Mesodermal cell (in vitro differentiated cells): ENCODE measurements around the gene FBXW5.

Experiments used
- H3K27ac ChIP-seq: 2 replicates; pipeline ENCODE4 v1.7.0; 2013; ENCODE audit warnings: mild to moderate bottlenecking, low read depth, low read length, moderate library complexity; ENCODE audit not compliant: severe bottlenecking
- H3K36me3 ChIP-seq: 2 replicates; pipeline ENCODE4 v1.7.1; 2013; ENCODE audit warnings: mild to moderate bottlenecking, low read length, moderate library complexity; ENCODE audit not compliant: control insufficient read depth, insufficient read depth
- H3K4me1 ChIP-seq: one replicate; pipeline ENCODE4 v1.7.1; 2013; ENCODE audit warnings: mild to moderate bottlenecking, low read length; ENCODE audit not compliant: insufficient read depth, control insufficient read depth, poor library complexity, severe bottlenecking
- H3K4me3 ChIP-seq: 2 replicates; pipeline ENCODE4 v1.7.0; 2013; ENCODE audit warnings: low read length, control low read depth, mild to moderate bottlenecking; ENCODE audit not compliant: insufficient read depth, poor library complexity, severe bottlenecking; ENCODE audit errors: extremely low read depth
- H3K9me3 ChIP-seq: 2 replicates; pipeline ENCODE4 v1.7.1; 2013; ENCODE audit warnings: mild to moderate bottlenecking, low read length, moderate library complexity; ENCODE audit not compliant: control insufficient read depth
- WGBS, 2 experiments: methylation state at CpG; one replicate each; pipeline ENCODE4 v1.1.5; 2013; ENCODE audit warnings: missing lambda C conversion rate in 2 of 2; ENCODE audit not compliant: insufficient coverage in 2 of 2; 5-methylcytosine and 5-hydroxymethylcytosine counted together

The FBXW5 gene

DNA sequence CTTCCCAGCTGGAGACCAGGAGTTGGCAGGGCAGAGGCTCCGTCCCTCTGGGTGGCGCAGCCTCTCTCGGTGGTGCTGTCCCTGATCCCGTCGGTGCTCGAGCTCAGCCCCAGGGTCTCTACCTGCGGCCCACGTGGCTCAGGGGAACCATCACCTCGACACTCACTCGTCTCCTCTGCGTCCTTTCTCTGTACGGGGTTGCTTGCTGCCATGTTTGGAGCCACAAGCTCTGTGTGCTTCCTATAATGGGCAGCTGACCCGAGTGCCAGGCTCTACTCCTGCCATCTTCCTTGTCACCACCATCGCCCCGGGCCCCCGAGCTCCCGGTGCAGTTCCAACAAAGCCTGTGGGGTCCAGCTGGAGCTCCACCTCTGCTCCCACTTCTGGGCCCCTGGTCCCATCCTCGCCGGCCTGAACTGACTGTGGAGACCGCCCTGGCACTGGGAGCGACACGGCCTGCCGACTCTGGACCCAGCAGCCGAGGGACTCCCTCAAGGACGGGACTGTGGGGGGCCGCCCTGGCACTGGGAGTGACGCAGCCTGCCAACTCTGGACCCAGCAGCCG is 5.0 kb downstream of the FBXW5 start:
- Histone ChIP-seq H3K4me3 (no peak overlapping the region), H3K4me1 (peaks cover 4% of the 10 kb centered on the region), H3K36me3 (peaks cover 68% of the 10 kb centered on the region), H3K27ac (no peak overlapping the region), H3K9me3 (no peaks in the 10 kb centered on the region)
- 92 to 96% methylated on average over 28 of the region's 28 CpGs for WGBS, 2 experiments

DNA sequence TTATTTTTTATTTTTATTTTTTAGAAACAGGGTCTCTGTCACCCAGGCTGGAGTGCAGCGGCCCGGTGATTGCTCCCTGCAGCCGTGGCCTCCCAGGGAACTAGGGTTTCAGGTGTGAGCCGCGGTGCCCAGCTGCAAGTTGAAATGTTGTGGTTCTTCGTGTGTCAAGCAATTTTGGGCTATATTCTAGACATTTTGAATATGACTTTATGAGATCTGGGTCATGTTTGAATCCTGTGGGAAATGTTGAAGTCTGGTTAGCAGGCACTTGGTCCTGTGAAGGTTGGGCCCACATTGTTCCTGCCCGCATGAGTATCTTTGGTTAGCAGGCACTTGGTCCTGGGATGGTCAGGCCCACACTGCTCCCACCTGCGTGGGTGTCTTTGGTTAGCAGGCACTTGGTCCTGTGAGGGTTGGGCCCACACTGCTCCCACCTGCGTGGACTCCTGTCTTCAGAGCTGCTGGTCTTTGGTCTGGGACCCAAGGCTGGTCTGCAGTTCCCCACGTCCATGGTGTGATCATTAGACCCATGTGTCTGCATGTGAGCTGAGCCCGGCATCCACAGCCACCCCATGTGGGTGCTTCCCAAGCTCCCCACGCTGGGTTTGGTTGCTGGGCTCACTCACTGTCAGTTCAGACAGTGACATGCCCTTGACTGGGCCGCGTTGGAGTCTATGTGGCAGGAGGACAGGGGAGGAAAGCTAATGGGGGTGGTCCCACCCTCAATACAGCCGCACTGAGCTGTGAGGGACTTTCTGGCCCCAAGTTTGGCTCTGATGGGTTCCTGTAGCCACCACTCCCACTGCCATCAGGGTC is 7.1 kb downstream of the FBXW5 start:
- no peak overlapping the region for H3K27ac ChIP-seq
- no peak overlapping the region for H3K4me3 ChIP-seq
- H3K36me3 ChIP-seq = peaks cover 67% of the 10 kb centered on the region
- 94 to 97% methylated on average over 14 of the region's 15 CpGs for WGBS, 2 experiments
- no peaks in the 10 kb centered on the region for H3K9me3 ChIP-seq
- H3K4me1 ChIP-seq = no peaks in the 10 kb centered on the region

DNA sequence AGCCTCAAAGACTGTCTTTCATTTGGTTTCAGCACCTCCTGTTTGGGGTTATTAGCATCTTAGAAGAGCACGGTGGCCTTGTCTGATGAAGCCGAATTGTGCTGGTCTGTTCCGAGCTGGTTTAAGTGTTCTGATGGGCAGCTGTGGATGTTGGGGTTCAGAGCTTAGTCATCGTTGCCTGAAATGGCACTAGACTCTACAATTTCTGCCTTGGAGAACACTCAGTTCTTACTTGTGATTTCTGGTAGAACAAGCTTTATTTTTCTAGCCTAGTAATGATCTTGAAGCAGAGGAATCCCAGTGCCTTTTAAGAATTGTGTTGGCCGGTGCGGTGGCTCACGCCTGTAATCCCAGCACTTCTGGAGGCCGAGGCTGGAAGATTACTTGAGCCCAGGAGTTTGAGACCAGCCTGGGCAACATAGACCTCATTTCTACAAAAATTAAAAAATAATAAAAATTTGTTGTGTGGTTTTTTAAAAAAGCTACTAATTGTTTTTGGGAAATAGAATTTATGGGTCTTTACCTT is 7.8 kb downstream of the FBXW5 start:
- Histone ChIP-seq H3K27ac (no peak overlapping the region), H3K36me3 (peaks cover 63% of the 10 kb centered on the region), H3K9me3 (no peaks in the 10 kb centered on the region), H3K4me1 (no peaks in the 10 kb centered on the region), H3K4me3 (no peak overlapping the region)
- 85 to 90% methylated on average over 4 to 7 of the region's 8 CpGs for WGBS, 2 experiments

DNA sequence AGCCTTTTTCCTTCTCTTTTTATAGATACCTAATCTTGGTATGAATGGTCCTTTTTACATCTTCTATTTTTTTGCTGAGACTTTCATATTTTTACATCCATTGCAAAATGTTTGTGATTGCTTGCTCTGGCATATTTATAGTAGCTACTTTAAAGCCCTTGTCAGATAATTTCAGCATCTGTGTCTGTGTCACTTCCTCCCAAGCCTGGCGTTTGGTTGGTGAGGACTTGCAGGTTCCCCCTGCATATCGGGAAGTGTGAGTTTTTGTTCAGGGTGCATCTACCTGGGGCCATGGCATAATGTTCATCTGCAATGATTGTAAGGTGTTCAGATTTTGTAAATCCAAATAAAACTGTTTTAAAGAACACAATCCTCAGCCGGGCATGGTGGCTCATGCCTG is 8.9 kb downstream of the FBXW5 start:
- H3K9me3 ChIP-seq = no peaks in the 10 kb centered on the region
- 93 to 100% methylated on average over 2 to 3 of the region's 3 CpGs for WGBS, 2 experiments

DNA sequence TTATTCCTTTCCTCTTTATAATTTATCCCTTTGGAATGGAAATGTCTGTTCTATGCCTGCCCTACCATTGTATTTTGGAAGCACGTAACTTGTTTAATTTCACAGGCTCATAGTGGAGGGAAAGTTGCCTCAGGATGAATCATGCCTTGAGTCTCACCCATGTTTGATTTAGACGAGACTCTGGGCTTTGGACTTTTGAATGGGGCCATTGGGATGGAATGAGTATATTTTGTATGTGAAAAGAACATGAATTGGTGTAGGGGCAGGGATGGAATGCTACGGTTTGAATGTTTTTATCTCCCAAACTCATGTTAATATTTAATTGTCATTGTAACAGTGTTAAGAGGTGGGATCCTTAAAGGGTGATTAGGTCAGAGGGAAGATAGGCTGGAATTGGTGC is 10.3 kb downstream of the FBXW5 start:
- H3K4me3 ChIP-seq = no peak overlapping the region
- no peaks in the 10 kb centered on the region for H3K4me1 ChIP-seq
- H3K9me3 ChIP-seq = no peaks in the 10 kb centered on the region
- 94 to 96% methylated on average over 2 of the region's 3 CpGs for WGBS, 2 experiments
- H3K27ac ChIP-seq = no peak overlapping the region
- peaks cover 55% of the 10 kb centered on the region for H3K36me3 ChIP-seq

More for the DNA sequence above, 8.9 kb downstream of the FBXW5 start:
- Histone ChIP-seq H3K4me3 (no peak overlapping the region), H3K36me3 (peaks cover 62% of the 10 kb centered on the region), H3K27ac (no peak overlapping the region), H3K4me1 (no peaks in the 10 kb centered on the region)

DNA sequence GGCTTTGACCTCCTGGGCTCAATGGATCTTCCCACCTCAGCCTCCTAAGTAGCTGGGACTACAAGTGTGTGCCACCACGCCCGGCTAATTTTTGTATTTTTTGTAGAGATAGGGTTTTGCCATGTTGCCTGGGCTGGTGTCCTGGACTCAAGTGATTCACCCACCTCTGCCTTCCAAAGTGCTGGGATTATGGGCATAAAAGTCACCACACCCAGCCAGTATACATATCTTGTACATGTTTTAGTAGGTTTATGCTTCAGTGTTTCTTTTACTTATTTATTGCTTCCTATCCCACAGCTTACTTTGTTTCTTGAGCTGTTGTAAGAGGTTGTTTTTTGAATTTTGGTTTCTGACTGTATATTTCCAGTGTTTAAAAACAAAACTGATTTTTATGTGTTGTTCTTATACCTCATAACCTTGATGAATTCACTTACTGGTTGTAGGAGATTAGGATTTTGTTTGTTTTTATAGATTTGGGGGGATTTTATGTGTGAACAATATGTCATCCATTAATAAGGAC is 12.9 kb downstream of the FBXW5 start:
- H3K9me3 ChIP-seq = no peaks in the 10 kb centered on the region
- no peak overlapping the region for H3K27ac ChIP-seq
- peaks cover 61% of the 10 kb centered on the region for H3K36me3 ChIP-seq
- no CpG with 5 or more reads among the region's 2 CpGs for WGBS, 2 experiments
- H3K4me1 ChIP-seq = no peaks in the 10 kb centered on the region
- H3K4me3 ChIP-seq = no peak overlapping the region

DNA sequence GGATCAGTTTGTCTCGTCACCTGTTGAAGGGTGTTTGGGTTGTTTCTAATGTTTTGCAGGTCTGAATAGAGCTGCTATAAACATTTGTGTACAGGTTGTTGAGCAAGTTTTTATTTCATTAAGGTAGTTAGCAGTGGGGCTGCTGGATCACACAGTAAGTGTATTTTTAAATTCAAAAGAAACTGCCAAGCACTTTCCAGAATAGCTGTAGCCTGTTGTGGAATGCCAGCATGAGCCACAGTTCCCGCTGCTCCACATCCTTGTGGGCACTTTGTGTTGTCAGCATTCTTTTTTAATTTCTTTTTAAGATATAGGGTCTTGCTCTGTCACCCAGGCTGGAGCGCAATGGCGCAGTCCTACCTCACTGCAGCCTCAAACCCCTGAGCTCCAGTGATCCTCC is 14.5 kb downstream of the FBXW5 start:
- H3K27ac ChIP-seq = no peak overlapping the region
- H3K9me3 ChIP-seq = no peaks in the 10 kb centered on the region
- 100% methylated on average over 3 of the region's 4 CpGs for WGBS, 2 experiments
- H3K36me3 ChIP-seq = peaks cover 70% of the 10 kb centered on the region
- H3K4me3 ChIP-seq = no peak overlapping the region
- no peaks in the 10 kb centered on the region for H3K4me1 ChIP-seq

DNA sequence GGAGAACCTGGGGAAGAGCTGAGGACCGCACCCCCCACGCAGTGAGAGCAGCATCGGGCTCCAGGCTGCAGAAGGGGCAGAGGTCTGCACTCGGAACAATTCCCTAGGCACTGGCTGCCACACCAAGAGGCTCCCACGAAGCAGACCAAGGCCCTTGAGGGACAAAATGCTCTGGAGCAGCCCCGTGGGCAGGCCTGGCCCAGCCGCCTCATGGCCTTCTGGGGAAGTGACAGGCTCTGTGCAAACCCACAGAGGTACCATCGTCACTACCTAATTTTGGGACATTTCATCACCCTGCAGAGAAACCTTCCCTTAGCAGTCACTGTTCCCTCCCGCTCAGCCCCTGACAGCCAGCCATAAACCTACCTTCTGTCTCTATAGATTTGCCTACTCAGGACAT is 15.9 kb downstream of the FBXW5 start:
- H3K9me3 ChIP-seq = no peaks in the 10 kb centered on the region
- peaks cover 69% of the 10 kb centered on the region for H3K36me3 ChIP-seq
- WGBS, 2 experiments = 93 to 97% methylated on average over 9 of the region's 9 CpGs
- H3K4me3 ChIP-seq = no peak overlapping the region
- no peaks in the 10 kb centered on the region for H3K4me1 ChIP-seq
- H3K27ac ChIP-seq = no peak overlapping the region

DNA sequence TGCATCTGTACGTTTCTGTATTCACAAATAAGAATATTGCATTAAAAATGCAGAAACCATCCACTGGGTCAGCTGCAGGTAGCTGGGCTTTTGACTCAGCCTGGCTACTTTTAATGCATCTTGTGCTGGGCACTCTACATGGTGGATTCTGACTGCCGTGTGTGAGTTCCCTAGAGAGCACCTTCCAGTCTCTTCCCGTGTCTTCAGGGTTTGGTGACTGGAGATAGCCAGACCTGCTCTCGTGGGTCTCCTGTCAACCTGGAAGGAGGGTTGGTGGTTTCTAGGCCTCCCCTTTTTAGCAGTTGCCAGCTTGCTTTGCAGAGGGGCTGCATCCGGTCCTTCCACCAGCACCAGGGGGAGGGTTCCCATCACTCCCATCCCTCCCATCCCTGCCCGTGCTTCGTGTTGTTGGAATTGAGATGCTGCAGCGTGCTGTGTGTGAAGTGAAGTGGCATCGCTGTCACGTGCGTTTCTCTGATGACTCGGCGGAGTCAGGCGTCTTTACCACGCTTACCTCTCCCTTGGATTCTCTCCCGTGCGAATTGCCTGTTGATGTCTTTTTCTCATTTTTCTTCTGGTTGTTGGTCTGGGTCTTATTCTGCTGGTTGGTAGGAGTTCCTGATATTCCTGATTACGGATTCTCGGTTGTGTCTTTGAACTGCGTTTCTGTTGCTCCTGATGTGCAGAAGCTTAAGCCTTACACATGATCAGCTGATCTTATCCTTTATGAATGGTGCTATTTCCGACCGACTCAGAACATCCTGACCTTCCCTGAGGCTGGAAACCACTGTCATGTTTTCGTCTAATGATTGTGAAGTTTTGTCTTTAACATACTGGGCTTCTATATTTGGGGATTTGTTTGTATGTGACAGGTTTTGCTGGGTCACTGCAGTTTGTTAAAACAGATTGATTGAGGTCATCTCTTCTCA is 16.9 kb downstream of the FBXW5 start:
- Histone ChIP-seq H3K4me3 (no peak overlapping the region), H3K36me3 (peaks cover 77% of the 10 kb centered on the region), H3K9me3 (no peaks in the 10 kb centered on the region), H3K27ac (no peak overlapping the region), H3K4me1 (no peaks in the 10 kb centered on the region)
- WGBS, 2 experiments = 96 to 98% methylated on average over 17 of the region's 23 CpGs

DNA sequence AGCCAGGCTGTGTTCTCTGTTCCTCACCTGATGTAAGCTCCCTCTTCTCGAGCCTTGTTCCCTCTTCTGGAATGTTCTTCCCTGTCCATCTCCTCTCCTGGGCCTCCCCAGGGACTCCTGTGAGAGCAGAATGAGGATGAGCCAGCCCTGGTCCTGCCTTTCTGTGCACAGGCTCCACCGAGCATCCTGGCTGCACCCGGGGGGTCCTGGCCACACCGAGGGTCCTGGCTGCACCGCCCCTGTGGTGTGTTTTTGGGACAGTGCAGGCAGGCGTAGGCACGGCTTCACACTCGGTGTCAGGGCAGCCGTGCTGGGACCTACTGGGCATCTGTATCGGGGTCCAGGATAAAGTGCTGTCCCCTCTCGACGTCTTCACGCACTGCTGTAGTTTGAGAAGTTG is 17.8 kb downstream of the FBXW5 start:
- WGBS, 2 experiments = 96 to 97% methylated on average over 12 to 13 of the region's 13 CpGs
- Histone ChIP-seq H3K27ac (no peak overlapping the region), H3K9me3 (no peaks in the 10 kb centered on the region), H3K36me3 (peaks cover 82% of the 10 kb centered on the region), H3K4me3 (no peak overlapping the region), H3K4me1 (no peaks in the 10 kb centered on the region)
